SKM-1 (cell line): ENCODE data around the gene MYOZ1.
"Not testable (repeated sequence)": the region's sequence is repeated elsewhere in the genome, so short reads cannot be mapped to it uniquely, and the experiment has no call there.

Experiments
- DNase-seq: peaks from one replicate; lab custom pipeline; 2025; ENCODE audit not compliant: unreplicated experiment; lab: John Stamatoyannopoulos, UW

MYOZ1 gene

DNA sequence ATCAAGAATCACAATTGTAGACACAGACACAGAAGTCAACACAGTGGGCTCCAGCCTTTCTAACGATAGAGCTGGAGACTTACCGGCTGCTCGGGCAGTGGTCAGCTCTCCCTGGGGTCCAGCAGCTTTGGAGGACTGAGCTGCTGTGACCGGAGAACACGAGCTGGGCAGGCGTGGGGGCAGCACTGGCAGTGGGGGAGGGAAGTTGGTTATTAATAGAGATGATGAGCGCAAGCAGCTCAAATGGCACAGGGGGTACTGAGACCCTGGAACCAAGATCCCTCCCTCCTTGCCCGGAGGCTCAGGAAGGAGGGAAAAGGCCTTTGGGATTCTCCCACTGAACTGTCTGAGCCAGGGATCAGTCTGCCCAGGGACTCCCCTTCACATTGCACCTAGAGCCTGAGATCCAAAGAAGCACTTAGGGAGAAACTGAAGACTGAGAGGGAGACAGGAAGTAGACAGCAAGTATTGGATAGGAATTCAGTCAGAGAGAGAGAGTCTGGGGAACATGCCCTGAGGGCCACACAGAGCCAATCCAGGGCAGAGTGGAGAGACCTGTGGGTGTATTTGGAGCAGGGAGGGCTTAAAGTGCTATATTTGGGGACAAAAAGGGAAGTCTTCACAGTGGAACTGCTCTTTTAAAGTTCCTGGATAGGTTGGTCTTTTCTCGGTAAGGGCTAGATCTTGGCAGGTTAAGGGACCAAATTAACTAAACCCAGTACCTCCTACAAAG lies at the start of gene MYOZ1:
MYOZ1 (minus strand) TSS at position 147 of the 733 bp plus-strand sequence. CDS start 1,457 bp downstream, outside the sequence.
- no peak for DNase-seq

DNA sequence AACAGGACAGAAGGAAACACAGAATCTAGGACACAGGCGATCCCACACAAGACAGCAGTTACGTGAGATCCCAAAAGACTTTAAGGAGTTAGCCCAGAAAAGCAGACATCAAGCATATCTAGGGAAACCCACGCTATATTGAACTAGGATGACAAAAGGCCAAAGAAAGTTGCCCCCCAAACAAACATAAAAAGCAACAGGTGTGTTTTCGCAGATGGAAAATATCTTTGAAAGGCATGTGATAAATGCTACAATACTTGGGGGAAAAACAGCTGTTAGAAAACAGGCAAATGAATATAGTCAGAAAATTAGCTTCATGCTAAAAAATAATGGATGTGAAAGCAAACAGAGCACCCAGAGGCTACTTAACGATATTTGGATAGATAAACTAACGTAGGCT lies 49.5 kb upstream of the MYOZ1 start:
- DNase-seq, result not testable (repeated sequence)

DNA sequence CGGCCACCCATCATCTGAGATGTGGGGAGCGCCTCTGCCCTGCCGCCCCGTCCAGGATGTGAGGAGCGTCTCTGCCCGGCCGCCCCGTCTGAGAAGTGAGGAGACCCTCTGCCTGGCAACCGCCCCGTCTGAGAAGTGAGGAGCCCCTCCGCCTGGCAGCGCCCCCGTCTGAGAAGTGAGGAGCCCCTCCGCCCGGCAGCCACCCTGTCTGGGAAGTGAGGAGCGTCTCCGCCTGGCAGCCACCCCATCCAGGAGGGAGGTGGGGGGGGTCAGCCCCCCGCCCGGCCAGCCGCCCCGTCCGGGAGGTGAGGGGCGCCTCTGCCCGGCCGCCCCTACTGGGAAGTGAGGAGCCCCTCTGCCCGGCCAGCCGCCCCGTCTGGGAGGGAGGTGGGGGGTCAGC lies 48.3 kb upstream of the MYOZ1 start:
- DNase-seq, result not testable (repeated sequence)

DNA sequence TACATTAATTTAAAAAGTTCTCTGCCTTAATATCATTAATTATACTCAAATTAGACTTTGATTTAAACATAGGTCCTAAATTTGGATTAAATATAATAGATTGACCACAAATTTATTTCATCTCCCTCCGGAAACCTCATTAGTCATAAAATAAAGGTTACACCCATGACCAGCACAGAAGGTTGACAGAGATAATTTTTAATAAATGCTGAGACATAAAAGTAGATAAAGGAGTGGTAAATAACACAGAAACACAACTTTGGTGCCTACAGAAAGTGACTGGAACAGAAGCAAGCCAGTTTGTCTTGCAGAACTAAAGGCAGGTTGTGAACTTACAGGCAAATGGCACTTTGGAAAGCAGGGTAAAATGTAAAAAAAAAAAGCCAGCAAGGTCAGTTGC lies 46.4 kb upstream of the MYOZ1 start:
- DNase-seq, result not testable (repeated sequence)

DNA sequence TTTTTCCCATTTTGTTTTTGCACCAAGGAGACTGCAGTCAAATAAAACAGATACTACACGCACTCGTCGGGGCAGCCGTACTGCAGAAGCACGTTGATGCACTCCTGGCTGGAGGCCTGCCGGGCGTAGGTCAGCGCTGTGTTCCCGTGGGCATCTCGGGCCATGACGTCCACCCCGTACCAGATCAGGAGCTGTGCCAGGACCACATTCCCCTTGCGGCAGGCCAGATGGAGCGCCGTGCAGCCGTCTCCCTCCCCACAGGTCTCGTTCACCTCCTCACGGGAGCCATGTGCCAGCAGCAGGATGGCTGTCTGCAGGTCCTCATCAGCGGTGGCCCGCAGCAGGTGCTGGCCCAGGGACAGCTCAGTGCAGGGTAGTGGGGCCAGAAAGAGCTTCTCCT lies 33.3 kb upstream of the MYOZ1 start:
- not testable (repeated sequence) for DNase-seq

GRCh38 chr10:73668378-73668777 lies 27.1 kb upstream of the MYOZ1 start:
- not testable (repeated sequence) for DNase-seq

DNA sequence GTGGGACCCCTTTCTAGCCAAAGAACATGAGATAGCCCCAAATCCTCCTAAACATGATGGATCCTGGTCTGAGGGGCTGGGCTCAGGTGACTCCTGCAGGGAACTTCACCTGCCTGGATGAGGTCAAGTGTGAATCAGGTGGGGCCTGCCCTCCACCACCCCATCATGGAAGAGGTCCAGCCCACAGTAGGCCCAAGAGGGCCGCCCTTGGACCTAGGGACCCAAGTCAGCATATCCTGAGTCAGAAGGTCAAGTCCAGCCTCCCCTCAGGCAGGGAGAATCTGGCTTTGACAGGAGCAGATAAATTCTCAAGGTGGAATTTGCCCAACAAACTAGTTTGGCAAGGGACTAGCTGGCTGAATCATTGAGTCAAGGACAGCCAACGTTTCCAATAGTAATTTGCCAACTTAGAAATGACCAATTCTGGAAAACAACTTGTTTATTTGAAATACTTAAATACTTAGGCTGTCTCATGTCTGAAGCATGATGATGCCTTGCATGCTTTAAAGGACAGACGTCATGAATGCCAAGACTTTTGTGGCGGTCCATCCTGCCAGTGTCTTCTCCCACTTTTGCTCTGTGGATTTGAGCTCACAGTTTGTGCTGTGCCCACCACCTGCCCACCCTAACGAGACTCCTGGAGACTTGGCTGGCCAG lies 25.0 kb upstream of the MYOZ1 start:
- not testable (repeated sequence) for DNase-seq

DNA sequence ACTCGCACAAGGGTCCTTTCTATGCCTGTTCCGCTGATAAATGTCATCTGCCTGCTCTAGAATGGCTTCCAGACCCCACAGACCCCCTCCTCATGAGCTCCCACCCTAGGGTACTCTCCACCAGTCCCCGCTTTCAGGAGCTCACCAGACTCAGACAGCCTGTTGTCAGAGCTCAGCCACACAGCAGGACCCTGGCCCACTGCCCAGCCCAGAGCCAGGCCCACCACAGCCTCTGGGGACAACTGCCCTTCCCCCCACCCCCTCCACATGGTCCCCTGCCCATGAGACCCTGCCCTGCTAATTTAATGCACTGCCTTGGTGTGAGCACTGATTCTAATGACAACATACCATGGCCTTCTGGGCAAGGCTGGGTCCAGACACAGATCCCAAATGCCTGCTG lies 24.3 kb upstream of the MYOZ1 start:
- not testable (repeated sequence) for DNase-seq

DNA sequence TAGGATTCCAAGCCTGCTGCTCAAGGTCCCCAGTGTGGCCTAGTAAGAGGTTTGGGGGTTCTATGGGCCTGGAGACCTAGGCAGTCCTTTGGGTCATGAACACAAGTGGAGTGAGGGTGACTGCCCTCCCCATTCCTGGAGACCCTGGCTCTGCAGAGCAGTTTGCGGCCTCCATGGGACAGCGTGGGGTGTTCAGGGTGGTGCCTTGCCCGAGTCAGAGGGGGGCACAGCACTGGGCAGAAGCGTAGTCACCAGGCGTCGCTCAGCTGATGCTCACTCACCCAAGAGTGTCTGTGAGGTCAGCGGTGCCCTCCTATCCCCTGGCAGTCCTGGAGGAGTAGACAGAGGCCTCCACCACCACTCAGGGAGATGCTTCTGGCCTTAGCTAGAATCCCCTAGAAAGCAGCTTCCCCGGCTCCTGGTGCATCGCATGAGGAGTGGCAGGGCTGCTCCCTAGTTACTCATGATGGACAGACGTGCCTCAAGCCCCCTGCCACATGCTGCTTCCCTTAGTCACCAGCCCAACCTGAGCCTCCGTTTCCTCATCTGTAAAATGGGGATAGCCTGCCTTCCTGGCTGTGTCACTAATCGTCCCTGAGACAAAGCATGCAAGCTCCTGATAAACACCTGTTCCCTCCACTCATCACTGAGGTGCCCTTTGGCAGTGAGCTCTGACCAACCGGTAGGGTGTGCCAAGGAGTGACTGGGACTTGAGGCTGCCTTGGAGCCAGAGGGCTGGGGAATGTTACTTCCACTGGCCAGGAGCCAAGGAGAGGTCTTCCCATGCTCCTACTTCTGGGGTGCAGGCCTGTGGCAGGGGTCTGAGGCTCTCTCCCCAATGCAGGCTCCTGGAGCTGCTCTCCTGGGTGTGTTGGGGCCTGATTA lies 23.1 kb upstream of the MYOZ1 start:
- DNase-seq, result not testable (repeated sequence)

- DNase-seq, result not testable (repeated sequence)
Observed at GRCh38 chr10:73663621-73664020, 22.3 kb upstream of the MYOZ1 start.

DNA sequence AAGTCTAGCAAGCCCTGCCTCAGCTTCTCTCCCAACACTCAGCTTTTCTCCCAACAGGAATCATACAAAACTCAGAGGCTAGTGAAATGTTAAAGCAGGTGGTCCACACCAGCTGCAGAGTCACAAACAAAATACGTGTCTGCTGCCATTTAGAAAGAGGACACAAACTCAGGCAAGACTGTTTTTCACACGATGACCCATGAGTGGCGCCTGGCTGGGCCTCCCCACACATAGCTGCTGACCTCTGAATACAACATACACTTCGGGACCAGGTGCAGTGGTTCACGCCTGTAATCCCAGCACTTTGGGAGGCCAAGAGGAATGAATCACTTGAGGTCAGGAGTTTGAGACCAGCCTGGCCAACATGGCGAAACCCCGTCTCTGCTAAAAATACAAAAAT lies 21.4 kb upstream of the MYOZ1 start:
- not testable (repeated sequence) for DNase-seq

DNA sequence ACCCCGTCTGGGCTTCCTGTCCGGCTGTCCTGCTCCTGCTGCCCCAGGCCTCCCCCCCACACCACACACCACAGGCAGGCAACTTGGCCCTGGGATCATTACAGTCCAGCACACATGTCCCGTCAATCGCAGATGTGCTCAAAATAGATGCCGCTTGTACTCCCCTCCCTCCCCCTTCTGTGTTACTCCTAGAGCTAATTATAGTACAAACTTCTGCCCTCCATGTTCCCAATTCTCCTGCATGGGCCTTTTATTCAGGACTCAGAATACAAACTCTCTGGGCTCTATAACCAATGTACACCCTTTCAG lies 14.7 kb upstream of the MYOZ1 start, which contains the start of gene SYNPO2L:
SYNPO2L (minus strand) TSS at position 40 of the 309 bp plus-strand sequence. CDS start 107 bp downstream, outside the sequence.
- DNase-seq, result no peak

- DNase-seq, result no peak
Observed at GRCh38 chr10:73655257-73655989, 14.1 kb upstream of the MYOZ1 start.

- DNase-seq, result no peak
Observed at GRCh38 chr10:73653701-73654100, 12.4 kb upstream of the MYOZ1 start.

DNA sequence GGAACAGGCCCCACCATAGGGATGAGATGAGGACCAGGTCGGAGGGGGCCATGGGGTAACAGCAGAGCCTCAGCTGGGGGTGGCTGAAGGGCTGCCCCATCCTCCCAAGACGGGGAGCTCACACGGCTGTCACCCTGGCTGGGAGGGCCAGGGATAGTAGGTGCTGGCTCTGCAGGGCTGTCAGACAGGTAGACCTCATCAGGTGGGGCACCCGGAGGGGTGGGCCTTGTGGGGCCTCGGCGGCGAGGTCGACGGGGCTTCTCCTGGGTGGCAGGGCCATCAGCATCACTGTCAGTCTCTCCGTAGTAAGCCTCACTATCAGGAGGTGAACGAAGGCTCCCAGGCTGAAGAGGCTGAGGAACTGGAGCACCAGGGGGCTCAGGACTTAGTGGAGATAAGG lies 11.9 kb upstream of the MYOZ1 start:
- DNase-seq, result no peak

DNA sequence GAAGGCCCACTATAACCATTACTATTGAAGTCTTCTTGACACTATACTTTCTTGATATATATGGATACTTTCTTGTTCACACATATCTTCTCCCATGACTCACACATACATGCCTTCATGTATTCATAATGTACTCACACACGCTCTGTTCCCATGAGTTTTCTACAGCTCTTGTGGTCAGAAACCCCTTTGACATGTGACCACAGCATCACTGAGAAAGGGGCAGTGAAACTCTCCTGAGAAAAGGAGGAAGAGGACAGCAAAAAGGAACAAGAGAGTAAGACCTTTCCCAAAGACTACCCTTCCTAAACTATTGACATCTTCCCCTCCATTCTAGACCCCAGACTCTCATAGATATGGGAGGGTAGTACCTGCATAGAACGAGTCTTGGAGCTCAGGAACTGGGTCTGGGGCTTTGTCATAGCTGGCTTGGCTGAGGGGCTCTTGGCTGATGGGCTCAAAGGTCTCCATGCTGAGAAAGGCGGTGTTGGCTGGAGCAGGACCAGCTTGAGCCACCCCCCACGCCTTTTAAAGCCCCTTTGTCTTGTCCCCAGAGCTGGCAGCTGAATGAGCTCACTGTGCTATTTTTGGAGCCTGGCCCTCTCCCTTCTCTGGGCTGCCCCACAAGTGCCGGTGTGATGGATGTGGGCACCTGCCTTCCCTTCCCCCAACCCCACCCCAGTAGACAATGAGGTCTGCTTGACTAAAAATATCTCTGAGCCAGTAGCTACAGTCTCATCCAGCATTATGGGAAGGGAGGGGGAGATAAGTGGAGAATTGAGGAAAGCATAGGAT lies 9.5 kb upstream of the MYOZ1 start:
- no peak for DNase-seq

GRCh38 chr10:73649876-73650536 lies 8.7 kb upstream of the MYOZ1 start:
- DNase-seq, result no peak

DNA sequence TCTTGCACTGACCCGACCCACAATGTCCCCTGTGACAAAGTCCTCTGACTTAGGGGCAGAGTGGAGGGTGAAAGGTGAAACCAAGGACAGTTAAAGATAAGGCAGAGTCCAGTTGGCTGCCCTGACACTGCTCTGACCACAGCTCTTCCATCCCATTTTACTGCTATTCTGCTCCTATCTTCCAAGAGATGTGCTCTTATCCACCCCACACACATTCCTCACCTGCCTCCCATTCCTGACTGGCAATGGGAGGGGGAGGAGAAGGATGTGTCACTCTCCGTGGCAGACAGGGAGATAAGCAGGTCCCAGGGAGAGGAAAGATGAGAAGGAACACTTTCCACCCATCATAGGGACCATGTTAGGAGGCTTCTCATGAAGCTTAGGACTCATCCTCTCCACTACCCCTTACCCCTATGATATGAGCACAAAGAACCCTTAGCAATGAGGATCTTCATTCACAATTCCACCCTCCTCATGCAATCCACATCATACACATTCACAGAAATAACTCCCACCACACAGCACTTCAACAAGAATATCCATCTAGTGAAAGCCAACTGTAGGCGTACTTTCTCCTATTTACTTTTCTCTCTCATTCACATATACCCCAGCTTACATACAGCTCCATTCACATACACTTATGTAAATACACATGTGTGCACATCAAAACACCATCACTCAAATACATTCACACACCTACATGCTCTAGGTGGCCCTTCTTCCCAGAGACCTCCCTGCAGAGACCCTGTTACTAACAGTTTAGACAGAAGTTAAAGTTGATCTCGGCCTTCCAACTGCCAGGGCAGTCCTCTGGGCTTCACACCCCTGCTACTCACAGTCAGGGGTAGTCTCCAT lies 7.9 kb upstream of the MYOZ1 start:
- DNase-seq, result no peak
